Bronchial epithelial cell (primary cell): ENCODE measurements around the gene PCDHA6. TPM values are rescaled to one million over a fixed set of nuclear protein-coding genes. Genes with fewer than 3 reads are reported as not detected.
"Not testable (repeated sequence)": the region's sequence is repeated elsewhere in the genome, so short reads cannot be mapped to it uniquely, and the experiment has no call there.

Source experiments
- DNase-seq: peaks from one replicate; pipeline ENCODE4 v3.0.0-alpha.2; 2010; ENCODE audit warnings: low read depth
- FAIRE-seq: peaks from 2 replicates; lab custom pipeline; 2011; peaks lifted over from hg19 to GRCh38; lab: Jason Lieb, UNC
- H3K27me3 ChIP-seq: 2 replicates; pipeline ENCODE4 v1.5.1; 2011; ENCODE audit warnings: low read length; ENCODE audit not compliant: control insufficient read depth, insufficient read depth
- H3K36me3 ChIP-seq: 2 replicates; pipeline ENCODE4 v1.5.1; 2011; ENCODE audit warnings: low read length; ENCODE audit not compliant: control insufficient read depth, insufficient read depth
- H3K4me3 ChIP-seq: 2 replicates; pipeline ENCODE4 v1.5.1; 2011; ENCODE audit warnings: mild to moderate bottlenecking, low read depth, low read length, control low read depth
- total RNA-seq: library from RNA; depleted of rRNA; stranded (reverse); fragments of >200 nt; gene quantifications from 2 replicates; pipeline ENCODE4 v1.2.1, GENCODE V29; 2014
- TF ChIP-seq, protein P1 (sequence below): IDR thresholded peaks from 2 replicates; pipeline ENCODE4 v1.5.1; 2011; ENCODE audit warnings: mild to moderate bottlenecking, moderate library complexity, low read length, control low read depth, inconsistent platforms; ENCODE audit not compliant: insufficient read depth, severe bottlenecking

PCDHA6 gene, protein sequence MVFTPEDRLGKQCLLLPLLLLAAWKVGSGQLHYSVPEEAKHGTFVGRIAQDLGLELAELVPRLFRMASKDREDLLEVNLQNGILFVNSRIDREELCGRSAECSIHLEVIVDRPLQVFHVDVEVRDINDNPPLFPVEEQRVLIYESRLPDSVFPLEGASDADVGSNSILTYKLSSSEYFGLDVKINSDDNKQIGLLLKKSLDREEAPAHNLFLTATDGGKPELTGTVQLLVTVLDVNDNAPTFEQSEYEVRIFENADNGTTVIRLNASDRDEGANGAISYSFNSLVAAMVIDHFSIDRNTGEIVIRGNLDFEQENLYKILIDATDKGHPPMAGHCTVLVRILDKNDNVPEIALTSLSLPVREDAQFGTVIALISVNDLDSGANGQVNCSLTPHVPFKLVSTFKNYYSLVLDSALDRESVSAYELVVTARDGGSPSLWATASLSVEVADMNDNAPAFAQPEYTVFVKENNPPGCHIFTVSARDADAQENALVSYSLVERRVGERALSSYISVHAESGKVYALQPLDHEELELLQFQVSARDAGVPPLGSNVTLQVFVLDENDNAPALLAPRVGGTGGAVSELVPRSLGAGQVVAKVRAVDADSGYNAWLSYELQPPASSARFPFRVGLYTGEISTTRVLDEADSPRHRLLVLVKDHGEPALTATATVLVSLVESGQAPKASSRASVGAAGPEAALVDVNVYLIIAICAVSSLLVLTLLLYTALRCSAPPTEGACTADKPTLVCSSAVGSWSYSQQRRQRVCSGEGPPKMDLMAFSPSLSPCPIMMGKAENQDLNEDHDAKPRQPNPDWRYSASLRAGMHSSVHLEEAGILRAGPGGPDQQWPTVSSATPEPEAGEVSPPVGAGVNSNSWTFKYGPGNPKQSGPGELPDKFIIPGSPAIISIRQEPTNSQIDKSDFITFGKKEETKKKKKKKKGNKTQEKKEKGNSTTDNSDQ
- total RNA-seq = 0.13 TPM in 1 of 2 replicates, not detected in the other

DNA sequence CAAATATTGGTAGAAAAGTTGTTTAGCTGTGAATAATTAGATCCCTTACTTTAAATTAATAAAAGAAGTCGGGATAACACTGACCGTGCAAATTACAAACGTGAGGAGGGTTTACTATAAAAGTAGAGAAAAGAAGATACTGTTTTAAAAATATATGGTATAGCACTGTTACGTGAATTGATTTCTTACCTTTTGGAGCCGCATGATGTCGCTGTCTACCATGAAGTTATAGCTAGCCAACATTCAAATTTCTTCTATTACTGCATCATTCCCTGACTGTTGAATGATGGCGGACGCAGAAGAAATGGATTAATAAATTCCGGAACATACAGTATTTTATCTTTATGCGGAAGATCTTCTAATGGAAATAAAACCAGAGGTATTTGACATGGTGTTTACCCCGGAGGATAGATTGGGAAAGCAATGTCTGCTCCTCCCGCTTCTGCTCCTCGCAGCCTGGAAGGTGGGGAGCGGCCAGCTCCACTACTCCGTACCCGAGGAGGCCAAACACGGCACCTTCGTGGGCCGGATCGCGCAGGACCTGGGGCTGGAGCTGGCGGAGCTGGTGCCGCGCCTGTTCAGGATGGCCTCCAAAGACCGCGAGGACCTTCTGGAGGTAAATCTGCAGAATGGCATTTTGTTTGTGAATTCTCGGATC, at the start of gene PCDHA6:
TSS of gene PCDHA6 (plus strand) at position 257 of the 658 bp plus-strand sequence. CDS start at position 389, 132 bp downstream.
- no peak within 1 kb of the TSS for H3K4me3 ChIP-seq
- FAIRE-seq = no peak
- DNase-seq = peak; percentile 5

DNA sequence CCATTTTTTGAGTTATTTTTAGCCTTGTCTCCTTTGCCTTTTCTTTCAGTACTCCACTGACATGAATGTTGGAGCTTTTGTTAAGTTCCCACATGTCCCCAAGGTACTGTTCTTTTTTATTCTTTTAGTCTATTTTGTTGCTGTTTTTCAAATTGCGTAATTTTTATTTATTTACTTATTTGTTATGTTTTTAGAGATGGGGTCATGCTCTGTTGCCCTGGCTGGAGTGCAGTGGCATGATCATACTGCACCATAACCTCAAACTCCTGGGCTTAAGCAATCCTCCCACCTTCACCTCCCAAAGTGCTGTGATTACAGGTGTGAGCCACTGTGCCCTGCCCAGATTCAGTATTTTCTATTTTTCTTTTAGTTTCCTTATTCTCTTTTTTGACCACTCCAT, 47.2 kb upstream of the PCDHA6 start:
- Histone ChIP-seq H3K4me3 (no peak overlapping the region), H3K36me3 (no peaks in the 10 kb centered on the region), H3K27me3 (no peaks in the 10 kb centered on the region)
- TF ChIP-seq, protein P1, sequence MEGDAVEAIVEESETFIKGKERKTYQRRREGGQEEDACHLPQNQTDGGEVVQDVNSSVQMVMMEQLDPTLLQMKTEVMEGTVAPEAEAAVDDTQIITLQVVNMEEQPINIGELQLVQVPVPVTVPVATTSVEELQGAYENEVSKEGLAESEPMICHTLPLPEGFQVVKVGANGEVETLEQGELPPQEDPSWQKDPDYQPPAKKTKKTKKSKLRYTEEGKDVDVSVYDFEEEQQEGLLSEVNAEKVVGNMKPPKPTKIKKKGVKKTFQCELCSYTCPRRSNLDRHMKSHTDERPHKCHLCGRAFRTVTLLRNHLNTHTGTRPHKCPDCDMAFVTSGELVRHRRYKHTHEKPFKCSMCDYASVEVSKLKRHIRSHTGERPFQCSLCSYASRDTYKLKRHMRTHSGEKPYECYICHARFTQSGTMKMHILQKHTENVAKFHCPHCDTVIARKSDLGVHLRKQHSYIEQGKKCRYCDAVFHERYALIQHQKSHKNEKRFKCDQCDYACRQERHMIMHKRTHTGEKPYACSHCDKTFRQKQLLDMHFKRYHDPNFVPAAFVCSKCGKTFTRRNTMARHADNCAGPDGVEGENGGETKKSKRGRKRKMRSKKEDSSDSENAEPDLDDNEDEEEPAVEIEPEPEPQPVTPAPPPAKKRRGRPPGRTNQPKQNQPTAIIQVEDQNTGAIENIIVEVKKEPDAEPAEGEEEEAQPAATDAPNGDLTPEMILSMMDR = no peak
- DNase-seq = no peak
- no peak for FAIRE-seq

More for the DNA sequence above, at the start of gene PCDHA6:
- H3K27me3 ChIP-seq = no peaks in the 10 kb centered on the region
- no peaks in the 10 kb centered on the region for H3K36me3 ChIP-seq
- TF ChIP-seq, protein P1 = no peak

DNA sequence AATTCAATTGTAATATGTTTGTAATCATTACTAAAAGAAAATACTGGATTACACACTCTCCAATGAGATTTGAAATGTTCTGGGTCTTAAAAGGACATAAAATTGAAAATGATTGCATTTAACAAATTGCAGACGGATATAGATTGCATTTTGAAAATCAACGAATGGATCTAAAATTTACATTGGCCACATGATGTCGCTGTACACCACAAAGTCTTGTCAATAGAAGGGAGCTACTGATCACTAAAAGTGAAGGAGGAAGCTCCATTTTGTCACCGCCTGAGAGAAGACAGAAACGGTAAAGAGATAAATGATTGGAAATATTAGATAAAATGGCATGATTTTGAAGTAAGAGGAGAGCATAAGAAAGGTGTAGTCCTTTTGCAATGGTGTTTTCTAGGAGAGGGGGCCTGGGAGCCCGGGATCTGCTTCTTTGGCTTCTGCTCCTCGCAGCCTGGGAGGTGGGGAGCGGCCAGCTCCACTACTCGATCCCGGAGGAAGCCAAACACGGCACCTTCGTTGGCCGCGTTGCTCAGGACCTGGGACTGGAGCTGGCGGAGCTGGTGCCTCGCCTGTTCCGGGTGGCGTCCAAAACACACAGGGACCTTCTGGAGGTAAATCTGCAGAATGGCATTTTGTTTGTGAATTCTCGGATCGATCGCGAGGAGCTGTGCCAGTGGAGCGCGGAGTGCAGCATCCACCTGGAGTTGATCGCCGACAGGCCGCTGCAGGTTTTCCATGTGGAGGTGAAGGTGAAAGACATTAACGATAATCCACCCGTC, 41.7 kb upstream of the PCDHA6 start, which contains the start of gene PCDHA1:
TSS of gene PCDHA1 (plus strand) at position 236 of the 782 bp plus-strand sequence.
- TF ChIP-seq, protein P1 = no peak
- Histone ChIP-seq H3K36me3 (no peaks in the 10 kb centered on the region), H3K4me3 (no peak within 1 kb of the TSS), H3K27me3 (no peaks in the 10 kb centered on the region)
- no peak for FAIRE-seq
- DNase-seq = no peak

DNA sequence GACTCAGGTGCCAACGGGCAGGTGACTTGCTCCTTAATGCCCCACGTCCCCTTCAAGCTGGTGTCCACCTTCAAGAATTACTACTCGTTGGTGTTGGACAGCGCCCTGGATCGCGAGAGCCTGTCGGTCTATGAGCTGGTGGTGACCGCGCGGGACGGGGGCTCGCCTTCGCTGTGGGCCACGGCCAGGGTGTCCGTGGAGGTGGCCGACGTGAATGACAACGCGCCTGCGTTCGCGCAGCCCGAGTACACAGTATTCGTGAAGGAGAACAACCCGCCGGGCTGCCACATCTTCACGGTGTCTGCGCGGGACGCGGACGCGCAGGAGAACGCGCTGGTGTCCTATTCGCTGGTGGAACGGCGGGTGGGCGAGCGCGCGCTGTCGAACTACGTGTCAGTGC, 40.3 kb upstream of the PCDHA6 start:
- H3K36me3 ChIP-seq, FAIRE-seq, H3K27me3 ChIP-seq, DNase-seq, H3K4me3 ChIP-seq: not testable (repeated sequence)

DNA sequence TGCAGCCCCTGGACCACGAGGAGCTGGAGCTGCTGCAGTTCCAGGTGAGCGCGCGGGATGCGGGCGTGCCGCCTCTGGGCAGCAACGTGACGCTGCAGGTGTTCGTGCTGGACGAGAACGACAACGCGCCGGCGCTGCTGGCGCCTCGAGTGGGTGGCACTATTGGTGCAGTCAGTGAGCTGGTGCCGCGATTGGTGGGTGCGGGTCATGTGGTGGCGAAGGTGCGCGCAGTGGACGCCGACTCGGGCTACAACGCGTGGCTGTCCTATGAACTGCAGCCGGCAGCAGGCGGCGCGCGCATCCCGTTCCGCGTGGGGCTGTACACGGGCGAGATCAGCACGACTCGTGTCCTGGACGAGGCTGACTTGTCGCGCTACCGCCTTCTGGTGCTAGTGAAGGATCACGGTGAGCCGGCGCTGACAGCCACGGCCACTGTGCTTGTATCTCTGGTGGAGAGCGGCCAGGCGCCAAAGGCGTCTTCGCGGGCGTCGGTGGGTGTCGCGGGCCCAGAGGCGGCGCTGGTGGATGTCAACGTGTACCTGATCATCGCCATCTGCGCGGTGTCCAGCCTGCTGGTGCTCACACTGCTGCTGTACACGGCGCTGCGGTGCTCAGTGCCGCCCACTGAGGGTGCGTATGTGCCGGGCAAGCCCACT, 39.8 kb upstream of the PCDHA6 start:
- not testable (repeated sequence) for DNase-seq, H3K27me3 ChIP-seq, H3K4me3 ChIP-seq, FAIRE-seq, H3K36me3 ChIP-seq
